Measurements from ENCODE around the gene C2CD2L.
"Not testable (repeated sequence)": the region's sequence is repeated elsewhere in the genome, so short reads cannot be mapped to it uniquely, and the experiment has no call there.

The C2CD2L gene

DNA sequence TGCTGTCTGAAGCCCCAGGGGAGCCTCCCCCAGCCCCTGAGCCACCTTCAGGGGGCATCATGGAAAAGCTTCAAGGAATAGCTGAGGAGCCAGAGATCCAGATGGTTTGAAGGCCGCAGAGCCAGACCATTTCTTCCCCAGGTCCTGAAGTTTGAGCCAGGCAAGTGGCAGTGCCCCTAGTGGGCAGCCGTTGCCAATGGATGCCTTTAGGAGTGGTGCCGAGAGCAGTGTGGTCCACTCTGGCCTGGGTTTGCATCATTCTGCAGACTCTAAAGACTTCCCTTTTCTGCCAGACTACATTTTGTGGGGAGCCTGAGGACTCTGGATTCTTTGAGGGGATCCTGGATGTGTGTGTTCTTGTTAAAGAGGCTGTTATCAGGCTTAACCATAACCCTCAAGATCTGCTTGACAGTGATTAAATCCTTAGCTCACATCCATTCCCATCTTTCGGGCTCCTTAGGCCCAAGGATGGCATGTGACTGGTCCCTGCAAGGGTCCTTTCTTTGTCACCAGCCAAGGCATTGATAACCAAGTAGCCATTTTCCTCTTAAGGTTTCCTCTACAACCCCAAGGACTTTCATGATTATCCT, 27.3 kb downstream of the C2CD2L start:
- no peaks in the 10 kb centered on the region for H3K79me2 ChIP-seq (ENCODE audit: insufficient read depth, low read depth)
- H3K27me3 ChIP-seq (ENCODE audit: insufficient read depth, low read depth) = no peaks in the 10 kb centered on the region
- H2AFZ ChIP-seq (ENCODE audit: low read depth) = no peak overlapping the region
- H3K9ac ChIP-seq = no peak overlapping the region
- no peaks in the 10 kb centered on the region for H4K20me1 ChIP-seq (ENCODE audit: insufficient read depth)
- H3K4me3 ChIP-seq (IDR thresholded peaks at IDR 0.05; ENCODE audit: insufficient read depth, low read depth, low read length) = no peak overlapping the region
- H3K4me2 ChIP-seq = no peak overlapping the region
- TF ChIP-seq, protein P1, sequence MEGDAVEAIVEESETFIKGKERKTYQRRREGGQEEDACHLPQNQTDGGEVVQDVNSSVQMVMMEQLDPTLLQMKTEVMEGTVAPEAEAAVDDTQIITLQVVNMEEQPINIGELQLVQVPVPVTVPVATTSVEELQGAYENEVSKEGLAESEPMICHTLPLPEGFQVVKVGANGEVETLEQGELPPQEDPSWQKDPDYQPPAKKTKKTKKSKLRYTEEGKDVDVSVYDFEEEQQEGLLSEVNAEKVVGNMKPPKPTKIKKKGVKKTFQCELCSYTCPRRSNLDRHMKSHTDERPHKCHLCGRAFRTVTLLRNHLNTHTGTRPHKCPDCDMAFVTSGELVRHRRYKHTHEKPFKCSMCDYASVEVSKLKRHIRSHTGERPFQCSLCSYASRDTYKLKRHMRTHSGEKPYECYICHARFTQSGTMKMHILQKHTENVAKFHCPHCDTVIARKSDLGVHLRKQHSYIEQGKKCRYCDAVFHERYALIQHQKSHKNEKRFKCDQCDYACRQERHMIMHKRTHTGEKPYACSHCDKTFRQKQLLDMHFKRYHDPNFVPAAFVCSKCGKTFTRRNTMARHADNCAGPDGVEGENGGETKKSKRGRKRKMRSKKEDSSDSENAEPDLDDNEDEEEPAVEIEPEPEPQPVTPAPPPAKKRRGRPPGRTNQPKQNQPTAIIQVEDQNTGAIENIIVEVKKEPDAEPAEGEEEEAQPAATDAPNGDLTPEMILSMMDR (conservative IDR thresholded peaks at IDR 0.05; ENCODE audit: low read depth, low read length) = peak; percentile 60; the same call in 1 of the 2 replicates
- H3K4me1 ChIP-seq (ENCODE audit: low read depth, poor library complexity, severe bottlenecking) = no peaks in the 10 kb centered on the region
- H3K36me3 ChIP-seq (ENCODE audit: insufficient read depth) = no peaks in the 10 kb centered on the region
- no peak overlapping the region for H3K27ac ChIP-seq

DNA sequence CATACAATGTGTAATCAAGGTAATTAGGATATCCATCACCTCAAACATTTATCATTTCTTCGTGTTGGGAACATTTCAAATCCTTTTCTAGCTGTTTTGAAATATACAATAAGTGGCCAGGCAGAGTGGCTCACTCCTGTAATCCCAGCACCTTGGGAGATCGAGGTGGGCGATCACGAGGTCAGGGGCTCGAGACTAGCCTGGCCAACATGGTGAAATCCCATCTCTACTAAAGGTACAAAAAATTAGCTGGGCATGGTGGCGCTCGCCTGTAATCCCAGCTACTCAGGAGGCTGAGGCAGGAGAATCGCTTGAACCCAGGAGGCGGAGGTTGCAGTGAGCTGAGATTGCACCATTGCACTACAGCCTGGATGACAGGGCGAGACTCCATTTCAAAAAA, 32.1 kb downstream of the C2CD2L start:
- not testable (repeated sequence) for H4K20me1 ChIP-seq (ENCODE audit: insufficient read depth); H3K27ac ChIP-seq; H3K79me2 ChIP-seq (ENCODE audit: insufficient read depth, low read depth); H3K4me1 ChIP-seq (ENCODE audit: low read depth, poor library complexity, severe bottlenecking); H3K27me3 ChIP-seq (ENCODE audit: insufficient read depth, low read depth); H2AFZ ChIP-seq (ENCODE audit: low read depth); H3K4me3 ChIP-seq (IDR thresholded peaks at IDR 0.05; ENCODE audit: insufficient read depth, low read depth, low read length); H3K36me3 ChIP-seq (ENCODE audit: insufficient read depth); H3K9ac ChIP-seq; H3K4me2 ChIP-seq

DNA sequence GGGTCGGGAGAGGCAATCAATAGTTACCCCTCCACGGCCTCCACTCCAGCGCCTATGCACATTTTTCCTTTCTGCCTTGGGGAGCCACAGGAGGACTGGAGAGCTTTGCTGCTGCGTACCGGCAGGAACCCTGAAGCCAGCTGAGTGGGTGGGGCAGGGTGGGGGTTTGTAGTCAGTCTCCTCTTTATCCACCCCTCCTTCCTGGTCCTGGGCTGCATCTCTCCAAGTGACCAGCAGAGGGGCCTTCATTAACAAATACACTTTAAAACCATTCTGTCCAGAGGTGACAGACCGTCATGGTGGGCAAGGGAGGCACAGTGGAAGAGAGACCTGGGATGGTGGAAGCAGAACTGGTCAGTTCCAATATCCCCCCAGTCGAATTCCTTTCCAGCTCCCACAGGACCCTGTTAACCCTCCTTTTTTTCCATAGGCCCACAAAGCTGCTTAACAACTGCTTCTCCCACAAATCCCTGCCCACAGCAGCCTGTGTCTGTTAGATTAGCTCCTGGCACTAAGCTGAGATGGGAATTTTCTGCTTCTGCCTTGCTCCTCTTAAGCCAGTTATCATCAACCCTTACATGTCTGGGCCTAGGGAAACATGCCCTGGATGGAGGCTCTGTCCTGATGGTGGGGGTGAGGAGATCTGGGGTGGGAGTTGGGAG, 37.8 kb downstream of the C2CD2L start:
- H3K4me3 ChIP-seq (IDR thresholded peaks at IDR 0.05; ENCODE audit: insufficient read depth, low read depth, low read length) = no peak overlapping the region
- no peaks in the 10 kb centered on the region for H3K79me2 ChIP-seq (ENCODE audit: insufficient read depth, low read depth)
- H2AFZ ChIP-seq (ENCODE audit: low read depth) = no peak overlapping the region
- H4K20me1 ChIP-seq (ENCODE audit: insufficient read depth) = no peaks in the 10 kb centered on the region
- H3K27ac ChIP-seq = no peak overlapping the region
- H3K4me2 ChIP-seq = no peak overlapping the region
- H3K27me3 ChIP-seq (ENCODE audit: insufficient read depth, low read depth) = peaks cover 6% of the 10 kb centered on the region; the same call in 1 of the 2 replicates
- no peaks in the 10 kb centered on the region for H3K36me3 ChIP-seq (ENCODE audit: insufficient read depth)
- H3K4me1 ChIP-seq (ENCODE audit: low read depth, poor library complexity, severe bottlenecking) = no peaks in the 10 kb centered on the region
- no peak overlapping the region for H3K9ac ChIP-seq
- TF ChIP-seq, protein P1 (conservative IDR thresholded peaks at IDR 0.05; ENCODE audit: low read depth, low read length) = peak; percentile 46; the same call in 1 of the 2 replicates

DNA sequence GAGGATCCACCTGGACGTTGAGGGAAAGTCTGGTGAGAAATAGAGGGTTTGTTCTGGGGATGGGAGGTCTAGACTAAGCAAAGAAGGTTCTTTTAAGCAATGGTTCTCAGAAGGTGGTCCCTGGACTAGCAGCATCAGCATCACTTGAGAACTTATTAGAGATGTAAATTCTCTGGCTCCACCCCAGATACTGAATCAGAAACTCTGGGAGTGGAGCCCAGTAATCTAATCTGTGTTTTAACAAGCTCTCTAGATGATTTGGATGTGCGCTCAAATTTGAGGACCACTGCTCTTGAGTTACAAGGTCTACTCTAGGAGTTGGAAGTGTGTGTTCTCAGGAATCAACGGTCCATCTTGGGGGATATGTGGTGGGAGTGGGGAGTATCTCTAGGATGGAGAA, 38.4 kb downstream of the C2CD2L start:
- H3K27me3 ChIP-seq (ENCODE audit: insufficient read depth, low read depth) = peaks cover 4% of the 10 kb centered on the region; the same call in 1 of the 2 replicates
- H3K4me3 ChIP-seq (IDR thresholded peaks at IDR 0.05; ENCODE audit: insufficient read depth, low read depth, low read length) = no peak overlapping the region
- H3K9ac ChIP-seq = no peak overlapping the region
- TF ChIP-seq, protein P1 (conservative IDR thresholded peaks at IDR 0.05; ENCODE audit: low read depth, low read length) = no peak
- H2AFZ ChIP-seq (ENCODE audit: low read depth) = no peak overlapping the region
- H3K36me3 ChIP-seq (ENCODE audit: insufficient read depth) = no peaks in the 10 kb centered on the region
- H3K4me1 ChIP-seq (ENCODE audit: low read depth, poor library complexity, severe bottlenecking) = no peaks in the 10 kb centered on the region
- H3K4me2 ChIP-seq = no peak overlapping the region
- H3K27ac ChIP-seq = no peak overlapping the region
- no peaks in the 10 kb centered on the region for H3K79me2 ChIP-seq (ENCODE audit: insufficient read depth, low read depth)
- H4K20me1 ChIP-seq (ENCODE audit: insufficient read depth) = no peaks in the 10 kb centered on the region

Data from KMS-11 (cell line).